ENCODE data around the gene FADS6.
A peak's percentile ranks its signal among the peaks of the same experiment; 100 is the strongest.

FADS6 gene

GRCh38 chr17:74850310-74850709 lies 43.1 kb downstream of the FADS6 start:
- DNase-seq, result no peak

GRCh38 chr17:74848656-74849399 lies 44.6 kb downstream of the FADS6 start:
- DNase-seq, result no peak

GRCh38 chr17:74846621-74847020 lies 46.8 kb downstream of the FADS6 start:
- no peak for DNase-seq

GRCh38 chr17:74843352-74843627 lies 50.1 kb downstream of the FADS6 start:
- no peak for DNase-seq

DNA sequence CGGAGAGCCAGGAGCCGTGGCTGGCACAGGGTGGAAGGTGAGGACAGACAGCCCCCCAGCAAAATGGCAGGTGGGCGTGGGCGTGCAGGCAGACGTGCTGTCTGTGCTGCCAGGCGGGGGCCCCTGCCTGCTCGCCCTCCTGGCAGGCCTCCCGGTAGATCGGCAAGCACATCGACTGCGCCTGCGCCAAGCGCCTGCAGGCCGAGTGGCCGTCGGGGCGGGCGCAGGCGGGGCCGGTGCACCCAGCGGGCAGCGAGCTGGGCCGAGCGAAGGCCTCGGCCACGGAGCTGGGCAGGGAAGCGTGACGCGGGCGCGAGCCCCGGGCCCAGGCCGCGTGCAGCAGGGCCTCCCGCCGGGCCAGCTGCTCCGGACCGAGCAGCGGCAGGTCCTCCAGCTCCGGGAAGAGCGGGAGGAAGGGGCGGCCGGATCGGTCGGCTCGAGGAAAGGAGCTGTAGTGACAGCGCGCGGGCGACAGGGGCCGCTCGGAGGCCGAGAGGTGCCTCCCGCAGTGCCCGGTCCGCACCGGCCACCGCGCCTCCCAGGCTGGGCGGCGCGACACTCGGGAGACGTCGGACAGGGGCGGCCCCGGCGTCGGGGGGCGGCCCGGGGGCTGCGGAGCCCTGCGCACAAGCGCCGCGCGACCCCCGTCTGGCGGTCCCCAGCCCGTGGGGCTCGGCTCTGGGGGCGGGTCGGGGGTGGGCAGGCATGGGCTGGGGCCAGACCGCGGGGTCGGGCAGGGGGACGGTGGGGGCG lies 50.7 kb downstream of the FADS6 start:
- peak; percentile 39 for DNase-seq

DNA sequence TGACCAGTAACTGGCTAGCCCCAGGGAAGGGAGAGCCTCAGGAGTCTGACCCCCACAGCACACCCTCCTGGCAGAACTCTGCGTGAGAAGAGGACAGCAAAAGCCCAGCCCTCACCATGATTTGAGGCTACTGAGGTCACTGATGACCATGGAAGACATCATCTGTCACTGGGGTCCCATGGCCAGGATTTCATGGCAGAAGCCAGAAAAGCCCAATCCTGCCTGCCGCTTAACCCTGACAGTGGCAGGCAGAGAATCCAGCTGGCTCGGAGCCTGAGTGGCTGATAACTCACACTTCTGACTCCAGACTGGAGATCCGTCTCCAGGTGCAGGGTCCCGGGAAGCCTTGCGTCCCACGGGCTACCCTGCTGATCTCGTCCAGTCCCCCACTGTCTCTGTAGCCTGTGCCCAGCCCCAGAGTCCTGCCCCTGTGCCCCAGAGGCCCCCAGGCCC lies 51.3 kb downstream of the FADS6 start:
- DNase-seq, result peak; percentile 5

DNA sequence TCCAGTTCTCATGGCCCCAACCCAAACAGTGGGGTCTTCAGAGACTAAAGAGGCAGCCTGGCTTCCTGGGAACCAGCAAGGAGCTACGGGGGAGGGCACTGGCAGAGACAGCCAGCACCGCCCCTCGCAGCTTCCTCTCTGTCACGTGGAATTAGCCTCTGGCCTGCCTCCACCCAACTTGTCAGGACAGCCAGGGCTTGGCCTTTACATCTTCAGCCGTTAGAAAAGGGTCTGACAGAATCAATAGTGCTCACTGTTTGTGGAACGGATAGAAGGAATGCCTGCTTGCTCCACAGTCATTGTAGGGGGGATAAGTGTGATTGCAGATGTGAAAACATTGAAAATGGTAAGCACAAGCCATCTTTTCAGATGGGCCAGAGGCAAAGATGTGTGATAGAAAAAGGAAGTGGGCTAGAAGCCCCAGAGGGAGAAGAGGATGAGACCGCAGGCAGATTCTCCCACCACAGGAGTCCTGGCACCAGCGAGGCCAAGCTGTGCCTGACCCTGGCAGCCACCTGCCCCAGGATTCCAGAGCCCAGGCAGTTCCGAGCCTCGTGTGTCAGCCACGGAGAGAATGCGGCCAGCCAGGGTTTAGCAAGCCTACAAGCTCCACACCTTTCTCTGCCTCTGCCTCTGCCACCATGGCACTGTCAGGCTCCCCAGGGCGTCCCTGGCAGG lies 52.3 kb downstream of the FADS6 start:
- DNase-seq, result no peak

DNA sequence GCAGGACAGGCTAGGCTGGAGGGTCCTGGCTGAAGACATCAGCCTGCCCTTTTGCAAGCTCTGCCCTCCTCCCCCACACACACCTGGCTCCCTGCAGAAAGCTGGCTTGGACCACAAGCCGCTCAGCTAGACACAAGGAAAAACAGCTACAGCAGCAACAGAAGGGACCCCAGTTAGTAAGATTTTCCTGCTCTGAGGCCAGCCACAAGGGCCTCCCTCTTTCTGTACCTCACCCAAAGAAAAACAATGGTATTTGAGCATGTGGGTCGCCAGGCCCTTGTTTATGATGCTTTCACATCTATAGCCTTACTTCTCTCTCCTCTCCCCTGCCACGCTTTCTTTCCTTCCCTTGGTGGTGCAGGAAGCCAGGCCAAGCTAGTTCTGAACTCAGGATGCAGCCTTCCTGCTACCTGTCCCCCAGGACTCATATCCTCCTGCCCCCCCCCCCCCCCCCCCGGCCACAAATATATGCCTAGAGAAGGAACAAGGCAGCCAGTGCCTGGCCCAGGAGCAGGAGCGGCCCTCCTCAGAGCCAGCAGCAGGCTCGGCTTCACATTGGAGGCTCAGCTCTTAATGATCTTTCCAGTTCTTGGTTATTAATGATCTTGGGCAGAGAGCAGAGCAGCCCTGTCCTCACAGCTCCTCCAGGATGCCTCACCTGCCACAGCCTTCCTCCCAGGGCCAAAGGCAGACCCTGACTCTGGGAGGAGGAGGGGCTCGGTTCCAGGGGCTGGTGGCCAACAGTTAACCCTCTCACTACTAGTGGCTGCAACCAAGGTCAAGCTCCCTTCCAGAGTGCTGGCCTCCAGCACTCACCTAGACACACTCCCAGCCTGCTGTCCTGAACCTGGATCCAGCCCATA lies 53.2 kb downstream of the FADS6 start:
- DNase-seq, result no peak

DNA sequence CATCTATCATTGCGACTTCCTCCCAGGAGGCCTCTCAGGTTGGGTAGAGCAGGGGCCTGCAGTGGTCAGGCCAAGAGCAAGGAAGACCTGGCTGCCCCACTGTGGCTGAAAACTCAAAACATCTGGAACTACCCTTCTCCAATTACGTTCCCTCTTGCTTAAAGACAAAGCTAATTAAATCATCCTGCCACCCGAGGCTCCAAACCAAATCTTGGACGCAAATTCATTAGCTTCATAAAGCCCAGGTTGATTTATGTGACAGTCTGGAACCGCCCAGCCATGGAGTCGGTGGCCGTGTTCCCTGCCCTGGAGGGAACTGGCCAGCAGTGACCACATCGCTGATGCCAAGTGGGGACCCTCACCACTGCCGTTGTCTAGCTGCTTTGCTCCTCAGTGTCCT lies 55.2 kb downstream of the FADS6 start:
- DNase-seq, result no peak

DNA sequence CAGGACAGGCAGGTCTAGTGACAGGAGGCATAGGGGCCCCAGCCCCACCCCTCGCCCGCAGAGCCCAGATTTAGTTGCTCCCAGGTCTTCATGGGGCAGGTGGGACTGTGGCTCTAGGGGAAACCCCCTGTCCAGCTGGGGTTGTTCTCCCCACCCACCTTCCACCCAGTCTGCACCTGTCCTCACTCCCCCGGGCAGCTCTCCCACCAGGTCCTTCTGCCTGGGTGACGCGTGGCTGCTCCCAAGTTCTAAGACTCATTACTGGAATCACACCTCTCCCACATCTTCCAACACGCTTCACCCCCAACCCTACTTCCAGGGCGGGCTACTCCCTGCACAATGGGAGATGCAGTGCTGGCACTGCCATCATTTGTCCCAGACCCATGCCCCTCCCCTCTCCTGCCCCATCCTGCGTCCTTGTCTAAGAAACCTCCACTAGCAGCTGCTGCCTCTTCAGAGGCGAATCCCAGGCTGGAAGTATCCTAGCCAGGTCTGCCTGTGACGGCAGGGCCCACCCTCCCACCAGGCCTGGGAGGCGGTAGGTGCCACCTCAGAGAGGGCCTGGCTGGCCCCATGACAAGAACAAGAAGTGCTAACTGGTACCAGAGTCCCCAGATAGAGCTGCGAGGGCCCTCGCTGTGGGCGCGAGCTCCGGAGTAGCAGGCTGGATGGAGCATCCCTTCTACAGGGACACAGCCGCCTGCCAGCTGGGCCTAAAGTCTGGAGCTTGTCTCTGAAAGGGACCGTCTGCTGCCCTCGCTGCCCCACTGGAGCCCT lies 56.6 kb downstream of the FADS6 start:
- DNase-seq, result no peak

DNA sequence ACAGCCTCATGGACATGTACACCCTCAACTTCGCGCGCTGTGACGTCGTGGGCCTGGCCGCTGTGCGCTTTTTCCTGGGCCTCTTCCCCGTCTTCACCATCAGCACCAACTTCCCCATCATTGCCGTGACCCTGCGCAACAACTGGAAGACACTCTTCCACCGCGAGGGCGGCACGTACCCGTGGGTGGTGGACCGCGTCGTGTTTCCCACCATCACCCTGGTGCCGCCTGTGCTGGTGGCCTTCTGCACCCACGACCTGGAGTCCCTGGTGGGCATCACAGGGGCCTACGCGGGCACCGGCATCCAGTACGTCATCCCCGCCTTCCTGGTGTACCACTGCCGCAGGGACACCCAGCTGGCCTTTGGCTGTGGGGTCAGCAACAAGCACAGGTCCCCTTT lies 57.2 kb downstream of the FADS6 start:
- no peak for DNase-seq

DNA sequence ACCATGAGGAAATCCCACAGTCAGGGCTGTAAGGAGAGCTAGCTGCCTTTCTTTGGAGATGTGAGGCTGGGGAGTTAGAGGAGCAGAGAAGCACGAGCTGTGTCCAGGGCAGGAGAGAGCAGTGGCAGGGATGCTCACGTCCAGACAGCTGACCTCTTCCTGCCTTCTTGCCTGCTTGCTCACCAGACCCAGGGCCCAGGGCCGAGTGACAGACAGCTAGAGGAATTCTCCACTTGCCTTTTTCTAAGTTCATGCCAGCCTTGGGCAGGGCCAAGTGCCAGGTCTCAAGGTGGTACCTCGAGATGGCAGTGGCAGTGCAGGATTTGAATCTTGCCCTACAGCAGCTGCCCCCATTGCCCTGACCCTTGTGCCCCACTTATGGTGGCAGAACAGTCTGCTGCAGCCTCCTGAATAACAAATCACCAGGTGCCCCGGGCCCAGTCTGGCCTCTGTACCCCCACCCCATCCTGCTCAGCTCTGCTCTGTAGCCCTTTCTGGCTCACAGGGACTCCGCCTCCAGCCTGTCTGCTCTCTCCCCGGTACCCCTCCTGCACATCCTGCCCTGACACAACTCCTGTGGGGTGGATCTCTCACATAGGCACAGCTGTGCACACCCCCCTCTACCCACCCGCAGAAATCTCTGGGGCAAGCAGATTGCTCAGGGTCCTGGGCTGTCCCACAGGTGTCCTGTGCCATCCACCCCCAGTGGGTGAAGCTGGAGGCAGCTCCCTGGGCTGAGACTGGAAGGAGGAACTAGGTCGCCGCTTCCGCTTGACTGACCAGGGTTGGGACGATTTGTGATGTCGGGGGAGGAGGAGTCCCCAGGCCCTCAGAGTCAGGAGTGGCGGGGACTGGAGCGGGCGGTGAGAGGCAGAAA lies 59.7 kb downstream of the FADS6 start:
- DNase-seq, result no peak

GRCh38 chr17:74832421-74832820 lies 61.0 kb downstream of the FADS6 start:
- no peak for DNase-seq

GRCh38 chr17:74831444-74832146 lies 61.8 kb downstream of the FADS6 start:
- DNase-seq, result no peak

DNA sequence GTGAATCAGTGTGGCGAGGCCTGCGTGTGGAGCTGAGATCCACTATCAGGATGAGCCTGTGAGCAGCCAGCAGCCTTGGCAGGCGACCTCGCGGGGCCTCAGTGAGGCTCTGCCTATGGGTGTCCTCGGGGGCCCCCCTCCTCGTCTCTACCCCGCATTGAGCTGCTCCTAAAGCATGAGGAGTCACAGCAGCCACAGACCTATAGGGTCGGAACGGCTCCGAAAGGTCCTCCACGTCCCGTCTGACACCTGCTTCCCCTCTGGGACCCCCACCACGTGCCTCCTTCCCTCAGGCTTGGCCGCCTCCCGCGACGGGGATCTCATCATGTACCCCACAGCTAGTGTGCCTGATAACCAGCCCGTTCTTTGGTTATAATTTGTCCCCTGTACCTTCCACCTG lies 62.6 kb downstream of the FADS6 start:
- DNase-seq, result no peak

DNA sequence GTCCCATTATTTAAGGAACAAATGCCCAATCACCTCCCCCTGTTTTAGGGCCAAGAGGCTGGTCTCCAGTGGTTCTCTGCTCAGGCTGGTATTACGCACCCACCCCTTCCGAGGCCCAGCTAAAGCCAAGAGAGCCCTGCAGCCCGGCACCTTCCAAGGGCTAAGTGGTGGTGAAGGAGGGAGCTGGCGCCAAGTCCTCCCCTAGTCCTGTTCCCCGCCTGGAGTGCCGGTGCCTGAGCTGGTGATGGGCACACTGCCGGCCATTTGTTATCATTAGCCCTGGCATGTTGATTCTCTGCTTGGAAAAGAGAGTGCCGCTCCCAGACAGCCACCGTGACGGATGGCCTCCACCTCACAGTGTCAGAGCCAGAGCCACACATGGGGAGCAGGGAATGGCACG lies 65.6 kb downstream of the FADS6 start:
- DNase-seq, result no peak

Data from DMS79 treated with DMSO at 0.1 percent for 48 hours (cell line).